RPMI7951 (cell line): Measurements from ENCODE around the gene OVOL3. TPM values are rescaled to one million over a fixed set of nuclear protein-coding genes. Genes with fewer than 3 reads are reported as not detected.
"Not testable (repeated sequence)": the region's sequence is repeated elsewhere in the genome, so short reads cannot be mapped to it uniquely, and the experiment has no call there.

Experiments used
- DNase-seq: peaks from one replicate; pipeline ENCODE4 v3.0.0-alpha.2; 2012; ENCODE audit warnings: low read depth
- total RNA-seq: library from RNA; depleted of rRNA; stranded (reverse); fragments of >200 nt; shearing (Covaris generic); gene quantifications from 2 replicates; pipeline ENCODE4 v1.2.3, GENCODE V29; 2014

Gene OVOL3
- total RNA-seq, 1 experiment from 2014 or later: not detected

GRCh38 chr19:36131221-36131620 lies 20.3 kb downstream of the OVOL3 start:
- not testable (repeated sequence) for DNase-seq

GRCh38 chr19:36134867-36135266 lies 23.9 kb downstream of the OVOL3 start:
- DNase-seq: not testable (repeated sequence)

- peak; percentile 95 for DNase-seq
These were observed 26.2 kb downstream of the OVOL3 start for GRCh38 chr19:36136964-36137686.

- no peak for DNase-seq
These were observed 28.2 kb downstream of the OVOL3 start for GRCh38 chr19:36139120-36139472.

- peak; percentile 96 for DNase-seq
These were observed 28.7 kb downstream of the OVOL3 start, which contains the start of gene CAPNS1 for GRCh38 chr19:36139473-36140303. Gene CAPNS1, plus strand, starts transcription at chr19:36140066. Its CDS starts 946 bp downstream, at chr19:36141012.

GRCh38 chr19:36140304-36141038 lies 29.5 kb downstream of the OVOL3 start:
- peak; percentile 62 for DNase-seq

- peak; percentile 78 for DNase-seq
These were observed 30.3 kb downstream of the OVOL3 start for GRCh38 chr19:36141039-36141927.

GRCh38 chr19:36142046-36142445 lies 31.1 kb downstream of the OVOL3 start:
- DNase-seq: no peak

GRCh38 chr19:36142496-36142895 lies 31.6 kb downstream of the OVOL3 start:
- no peak for DNase-seq

- no peak for DNase-seq
These were observed 33.7 kb downstream of the OVOL3 start for GRCh38 chr19:36144624-36145023.

GRCh38 chr19:36149673-36150406 lies 38.9 kb downstream of the OVOL3 start:
- DNase-seq: no peak

GRCh38 chr19:36150586-36150985 lies 39.6 kb downstream of the OVOL3 start:
- no peak for DNase-seq

GRCh38 chr19:36151144-36152018 lies 40.4 kb downstream of the OVOL3 start:
- DNase-seq: no peak

- DNase-seq: no peak
These were observed 41.0 kb downstream of the OVOL3 start for GRCh38 chr19:36152019-36152351.

- DNase-seq: peak; percentile 42
These were observed 41.6 kb downstream of the OVOL3 start, which contains the start of gene COX7A1 for GRCh38 chr19:36152352-36153091. Gene COX7A1, minus strand, starts transcription at chr19:36152447. Its CDS starts 40 bp downstream, at chr19:36152407.

- no peak for DNase-seq
These were observed 42.2 kb downstream of the OVOL3 start for GRCh38 chr19:36153126-36153525.

GRCh38 chr19:36160821-36161596 lies 50.1 kb downstream of the OVOL3 start:
- no peak for DNase-seq
